ENCODE data around the gene FAR2. TPM values are rescaled to one million over a fixed set of nuclear protein-coding genes. Genes with fewer than 3 reads are reported as not detected.
"Not testable (repeated sequence)": the region's sequence is repeated elsewhere in the genome, so short reads cannot be mapped to it uniquely, and the experiment has no call there.

The FAR2 gene
- total RNA-seq, 4 donors from 2014 or later: 0.38 to 8.2 (median 2.6) TPM

DNA sequence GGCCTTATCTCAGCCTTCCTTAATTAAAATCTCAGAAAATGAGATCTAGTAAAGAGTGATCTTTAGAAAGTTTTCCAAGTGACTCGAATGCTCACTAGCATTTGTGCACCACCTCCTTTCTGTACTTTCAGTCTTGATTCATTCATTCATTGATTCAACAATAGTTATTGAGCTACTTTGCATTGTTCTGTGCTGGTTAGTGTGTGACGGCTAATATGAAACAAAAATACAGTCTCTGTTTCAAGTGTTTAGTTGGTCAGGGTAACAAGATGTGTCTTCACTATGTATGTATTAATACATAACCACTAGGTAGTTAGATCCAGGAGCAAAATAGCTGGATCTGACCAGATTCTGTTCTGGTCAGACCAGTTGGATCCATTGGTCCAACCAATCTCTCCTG is 100.9 kb downstream of the FAR2 start:
- 78 to 90% methylated on average over 2 of the region's 2 CpGs for WGBS, 2 donors
- no peaks in the 10 kb centered on the region for H3K27me3 ChIP-seq
- DNase-seq: no peak
- intact Hi-C loops (cut with DNase I): no loop called here
- H3K4me1 ChIP-seq: peaks cover 0 to 3% (median 0%) of the 10 kb centered on the region in 3 donors
- H3K9me3 ChIP-seq: no peaks in the 10 kb centered on the region
- TF ChIP-seq CTCF (IDR thresholded peaks at IDR 0.05): no peak
- no peak for TF ChIP-seq POLR2A (IDR thresholded peaks at IDR 0.05)
- H3K4me3 ChIP-seq: no peak overlapping the region
- no peaks in the 10 kb centered on the region for H3K36me3 ChIP-seq
- H3K27ac ChIP-seq: no peak overlapping the region

- 88 to 98% methylated on average over 2 of the region's 2 CpGs for WGBS, 2 donors
- no peaks in the 10 kb centered on the region for H3K9me3 ChIP-seq
- intact Hi-C loops (cut with DNase I): no loop called here
- no peak overlapping the region for H3K27ac ChIP-seq
- no peaks in the 10 kb centered on the region for H3K36me3 ChIP-seq
- DNase-seq: no peak
- H3K27me3 ChIP-seq: no peaks in the 10 kb centered on the region
- no peak for TF ChIP-seq CTCF (IDR thresholded peaks at IDR 0.05)
- TF ChIP-seq POLR2A (IDR thresholded peaks at IDR 0.05): no peak
- H3K4me1 ChIP-seq: peaks cover 0 to 8% (median 0%) of the 10 kb centered on the region in 3 donors
- no peak overlapping the region for H3K4me3 ChIP-seq
These were observed 105.0 kb downstream of the FAR2 start for GRCh38 chr12:29253906-29254625.

- intact Hi-C loops (cut with DNase I): no loop called here
- no peak for DNase-seq
- Histone ChIP-seq H3K27ac (no peak overlapping the region), H3K4me1 (peaks cover 0 to 8% (median 0%) of the 10 kb centered on the region in 3 donors), H3K27me3 (no peaks in the 10 kb centered on the region), H3K36me3 (no peaks in the 10 kb centered on the region), H3K4me3 (no peak overlapping the region), H3K9me3 (no peaks in the 10 kb centered on the region)
- TF ChIP-seq CTCF (IDR thresholded peaks at IDR 0.05) (no peak), POLR2A (IDR thresholded peaks at IDR 0.05) (no peak)
These were observed 106.0 kb downstream of the FAR2 start for GRCh38 chr12:29255042-29255441.

DNA sequence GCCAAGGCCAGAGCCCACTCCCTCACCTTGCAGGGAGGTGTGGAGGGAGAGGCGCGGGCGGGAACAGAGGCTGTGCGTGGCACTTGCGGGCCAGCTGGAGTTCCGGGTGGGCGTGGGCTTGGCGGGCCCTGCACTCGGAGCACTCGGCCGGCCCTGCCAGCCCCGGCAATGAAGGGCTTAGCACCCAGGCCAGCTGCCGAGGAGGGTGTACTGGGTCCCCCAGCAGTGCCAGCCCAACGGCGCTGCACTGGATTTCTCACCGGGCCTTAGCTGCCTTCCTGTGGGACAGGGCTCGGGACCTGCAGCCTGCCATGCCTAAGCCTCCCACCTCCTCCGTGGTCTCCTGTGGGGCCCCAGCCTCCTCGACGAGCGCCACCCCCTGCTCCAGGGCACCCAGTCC is 107.5 kb downstream of the FAR2 start:
- intact Hi-C loops (cut with DNase I): no loop called here
- 90% methylated on average over 4 of the region's 21 CpGs; no CpG with 5 or more reads in 1 of the 2 donors for WGBS, 2 donors
- DNase-seq: no peak
- Histone ChIP-seq H3K4me1 (peaks cover 0 to 8% (median 0%) of the 10 kb centered on the region in 3 donors), H3K4me3 (no peak overlapping the region), H3K9me3 (no peaks in the 10 kb centered on the region), H3K27me3 (no peaks in the 10 kb centered on the region), H3K27ac (no peak overlapping the region), H3K36me3 (no peaks in the 10 kb centered on the region)
- no peak for TF ChIP-seq POLR2A (IDR thresholded peaks at IDR 0.05)
- no peak for TF ChIP-seq CTCF (IDR thresholded peaks at IDR 0.05)

DNA sequence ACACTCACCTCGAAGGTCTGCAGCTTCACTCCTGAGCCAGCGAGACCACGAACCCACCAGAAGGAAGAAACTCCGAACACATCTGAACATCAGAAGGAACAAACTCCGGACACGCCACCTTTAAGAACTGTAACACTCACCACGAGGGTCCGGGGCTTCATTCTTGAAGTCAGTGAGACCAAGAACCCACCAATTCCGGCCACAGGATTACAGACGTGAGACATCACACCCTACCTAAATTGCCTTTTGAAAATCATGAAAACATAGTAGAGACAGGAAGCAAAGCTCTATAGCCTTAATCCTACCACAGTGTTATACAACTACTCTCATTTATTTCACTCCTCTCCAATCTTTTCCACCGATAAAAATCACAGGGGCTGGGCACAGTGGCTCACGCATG is 108.6 kb downstream of the FAR2 start:
- H3K27ac ChIP-seq; intact Hi-C loops (cut with DNase I); DNase-seq; H3K4me1 ChIP-seq; H3K9me3 ChIP-seq; H3K36me3 ChIP-seq; H3K4me3 ChIP-seq; H3K27me3 ChIP-seq: not testable (repeated sequence)
- 85 to 92% methylated on average over 8 to 10 of the region's 12 CpGs for WGBS, 2 donors

DNA sequence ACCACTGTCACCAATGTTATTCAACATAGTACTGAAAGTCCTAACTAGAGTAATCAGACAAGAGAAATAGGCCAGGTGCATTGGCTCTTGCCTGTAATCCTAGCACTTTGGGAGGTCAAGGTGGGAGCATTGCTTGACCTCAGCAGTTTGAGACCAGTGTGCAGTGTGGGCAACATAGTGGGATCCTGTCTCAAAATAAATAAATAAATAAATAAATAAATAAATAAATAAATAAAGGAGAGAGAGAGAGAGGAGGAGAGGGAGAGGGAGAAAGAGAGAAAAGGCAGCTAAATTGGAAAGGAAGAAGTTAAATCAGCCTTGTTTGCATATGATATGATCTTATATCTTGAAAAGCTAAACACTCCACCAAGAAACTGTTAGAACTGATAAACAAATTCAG is 115.3 kb downstream of the FAR2 start:
- Histone ChIP-seq H3K4me1 (no peaks in the 10 kb centered on the region), H3K27me3 (no peaks in the 10 kb centered on the region), H3K4me3 (no peak overlapping the region), H3K27ac (no peak overlapping the region), H3K9me3 (no peaks in the 10 kb centered on the region), H3K36me3 (no peaks in the 10 kb centered on the region)
- no peak for DNase-seq
- intact Hi-C loops (cut with DNase I): no loop called here
- no peak for TF ChIP-seq CTCF (IDR thresholded peaks at IDR 0.05)
- TF ChIP-seq POLR2A (IDR thresholded peaks at IDR 0.05): no peak
